Adrenal gland (tissue), 5 donors: ENCODE data around the gene NACA2.

Experiments used
- CTCF ChIP-seq, 6 experiments: fragments of 450-650 bp in 4 of 6; fragments of 200-600 bp in 2 of 6; sonication (generic) in 1 of 6; IDR thresholded peaks; 1 replicate in 5 of 6; 2 replicates in 1 of 6; pipeline versions ENCODE4 v1.5.1 to v1.8.0; 2016 to 2021; ENCODE audit warnings: antibody characterized with exemption in 6 of 6, mild to moderate bottlenecking in 2 of 6, moderate library complexity in 1 of 6
- POLR2A ChIP-seq, 2 donors: fragments of 450-650 bp; IDR thresholded peaks; one replicate each; pipeline ENCODE4 v1.6.1; 2017; ENCODE audit warnings: antibody characterized with exemption in 2 of 2, mild to moderate bottlenecking in 2 of 2, moderate library complexity in 1 of 2
- donor health status: DM: no; HTN: no; CAD: no.

DNA sequence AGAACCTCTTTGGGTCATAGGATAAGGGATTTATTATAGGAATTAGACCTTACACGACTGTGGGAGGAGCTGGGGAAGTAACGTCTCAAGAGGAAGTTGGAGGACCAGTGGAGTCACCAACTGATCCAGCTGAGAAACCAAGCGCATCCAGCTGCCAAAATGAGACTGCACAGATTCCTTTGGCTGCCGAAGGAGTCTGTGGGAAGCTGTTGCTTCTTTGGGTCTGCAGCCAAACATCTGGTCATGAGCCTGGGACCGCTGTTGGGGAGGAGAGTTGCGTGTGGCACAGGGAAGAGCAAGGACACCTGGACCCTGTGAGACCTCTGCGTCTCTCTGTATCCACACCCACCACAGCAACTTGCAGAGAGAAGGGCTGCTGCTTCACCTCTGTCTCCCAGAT, 2.4 kb upstream of the NACA2 start:
- TF ChIP-seq POLR2A (IDR thresholded peaks at IDR 0.05) (no peak), CTCF (IDR thresholded peaks at IDR 0.05) (no peak)
